IPS-NIHi7 (cell line): ENCODE results near the gene CTSZ.

Experiments
- DNase-seq: peaks from one replicate; pipeline ENCODE4 v3.0.0; 2012; ENCODE audit warnings: mixed read lengths; ENCODE audit errors: extremely low spot score

CTSZ gene

DNA sequence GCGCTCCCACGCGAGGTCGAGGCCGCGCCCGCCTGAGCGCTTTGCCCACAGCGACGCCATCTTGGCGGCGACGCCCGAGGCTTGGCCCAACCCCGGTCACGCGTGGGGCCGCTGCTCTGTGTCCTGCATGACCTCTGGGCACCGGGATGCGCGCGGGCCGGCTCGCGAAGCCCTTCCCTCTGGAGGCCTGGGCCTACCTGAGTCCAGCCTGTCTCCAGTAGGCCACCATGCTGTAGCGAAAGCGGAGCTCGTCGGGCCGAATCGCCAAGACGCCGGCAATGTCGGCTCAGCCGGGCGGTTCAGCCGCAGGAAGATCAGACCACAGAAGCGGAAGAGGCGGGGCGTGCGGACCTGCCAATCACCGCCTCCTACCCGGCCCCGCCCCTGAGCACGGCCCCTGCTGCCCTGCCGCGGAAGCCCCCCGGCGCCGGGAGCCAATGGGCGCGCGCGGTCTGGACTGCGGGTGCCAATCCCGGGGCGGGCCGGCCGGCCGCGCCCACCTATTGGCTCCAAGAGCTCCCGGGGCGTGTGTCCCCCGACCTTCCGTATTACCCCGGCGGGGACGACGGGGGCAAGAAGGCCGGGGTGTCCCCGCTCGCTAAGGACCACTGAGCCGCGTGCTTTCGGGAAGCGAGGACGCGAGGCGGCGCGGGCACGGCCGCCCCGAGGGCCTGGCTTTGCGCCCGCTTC, 25.1 kb upstream of the CTSZ start, which contains the start of gene ATP5F1E:
ATP5F1E (minus strand) TSS at position 313 of the 690 bp plus-strand sequence; CDS start at position 229, 84 bp downstream.
- peak; percentile 99 for DNase-seq

DNA sequence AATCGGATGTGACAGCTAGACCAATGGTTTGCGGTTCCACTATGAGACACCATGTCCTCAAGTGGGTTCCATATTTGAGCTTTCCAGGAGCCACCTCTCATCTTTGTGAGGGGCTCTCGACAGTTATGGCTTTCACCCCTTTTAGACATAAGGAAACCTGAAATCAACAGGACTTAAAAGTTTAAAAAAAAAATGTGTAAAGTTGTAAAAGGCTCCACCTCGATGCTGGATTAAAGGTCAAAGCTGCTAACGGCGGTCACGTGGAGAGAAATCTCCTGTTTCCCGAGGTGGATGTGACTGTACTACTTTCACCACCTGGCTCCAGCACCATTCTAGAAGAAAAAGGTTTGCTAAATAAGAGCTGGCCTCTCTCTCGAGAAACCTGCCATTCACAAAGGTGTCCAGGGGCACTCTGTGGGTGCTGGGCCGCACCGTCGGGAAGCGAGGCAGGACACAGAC, 24.5 kb upstream of the CTSZ start:
- no peak for DNase-seq

DNA sequence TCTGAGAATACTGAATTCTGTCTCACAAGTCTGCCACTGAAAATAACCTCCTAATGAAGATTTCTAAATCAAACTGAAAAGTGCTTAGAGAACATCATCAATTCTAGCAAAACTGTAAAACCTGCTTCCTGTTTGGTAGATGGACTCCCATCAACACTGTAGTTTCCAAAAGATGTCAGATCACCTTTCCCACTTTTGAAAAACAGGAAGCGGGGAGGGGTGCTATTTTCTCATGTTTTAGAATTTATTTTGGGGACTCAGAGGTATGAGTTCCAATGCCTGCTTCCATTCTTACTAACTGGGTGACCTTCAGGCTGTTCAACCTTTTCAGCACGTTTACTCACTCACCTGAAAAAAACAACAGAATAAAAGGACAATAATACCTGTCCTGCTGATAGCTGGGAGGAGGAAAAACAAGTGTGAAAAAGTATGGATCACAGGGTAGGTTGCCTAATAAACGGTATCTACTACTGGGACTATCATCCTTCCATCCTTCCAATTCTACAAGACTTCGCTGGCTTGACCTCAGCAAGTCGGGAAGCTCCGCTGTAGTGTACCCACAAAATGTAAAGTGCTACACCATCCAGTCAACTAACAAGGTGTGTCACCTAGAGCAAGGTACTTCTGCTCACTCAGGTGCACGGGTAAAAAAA, 24.0 kb upstream of the CTSZ start:
- no peak for DNase-seq

DNA sequence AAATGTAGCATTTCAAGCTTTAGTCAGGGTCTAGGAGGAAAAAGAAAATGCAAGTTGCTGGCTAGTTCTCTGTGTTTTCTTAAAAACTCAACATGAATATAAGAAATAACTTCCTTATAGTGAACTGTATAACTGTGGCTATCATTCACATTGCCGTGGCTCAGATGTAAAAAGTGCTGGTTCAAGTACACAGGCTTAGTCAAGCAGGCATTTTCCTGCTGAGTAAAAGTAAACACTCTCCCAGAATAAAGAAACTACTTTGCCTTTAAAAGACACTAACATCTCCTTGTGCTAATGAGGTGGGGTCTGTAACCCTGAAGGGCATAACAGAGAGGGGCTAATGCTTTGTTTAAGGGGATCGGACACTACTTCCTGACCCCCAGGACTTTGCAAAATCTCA, 21.8 kb upstream of the CTSZ start:
- DNase-seq: no peak

DNA sequence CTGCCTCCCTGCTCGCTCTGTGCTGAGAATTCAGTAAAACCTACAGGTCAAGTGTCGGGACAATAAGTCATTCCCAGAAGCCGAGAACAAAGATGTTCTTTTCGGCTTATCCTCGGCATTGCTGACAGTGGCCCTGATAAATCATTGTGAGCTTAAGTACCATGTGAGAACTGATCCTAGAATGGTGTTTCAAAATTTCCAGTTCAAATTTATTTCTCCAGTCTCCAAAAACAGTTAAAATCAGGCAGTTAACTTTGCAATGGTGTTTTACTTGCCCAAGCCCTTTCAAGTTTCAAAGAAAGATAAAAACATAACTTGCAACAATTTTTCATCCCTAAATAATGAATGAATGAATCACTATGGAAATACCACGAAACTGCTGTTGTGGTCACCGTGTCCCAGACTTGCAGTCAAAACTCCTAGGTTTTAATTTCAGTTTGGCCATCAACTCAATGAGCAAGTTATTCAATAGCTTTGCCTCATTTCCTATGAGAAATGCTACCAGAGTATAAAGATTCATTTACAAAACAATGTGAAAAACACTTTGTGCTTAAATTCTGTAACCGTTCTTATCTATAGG, 20.8 kb upstream of the CTSZ start:
- no peak for DNase-seq

DNA sequence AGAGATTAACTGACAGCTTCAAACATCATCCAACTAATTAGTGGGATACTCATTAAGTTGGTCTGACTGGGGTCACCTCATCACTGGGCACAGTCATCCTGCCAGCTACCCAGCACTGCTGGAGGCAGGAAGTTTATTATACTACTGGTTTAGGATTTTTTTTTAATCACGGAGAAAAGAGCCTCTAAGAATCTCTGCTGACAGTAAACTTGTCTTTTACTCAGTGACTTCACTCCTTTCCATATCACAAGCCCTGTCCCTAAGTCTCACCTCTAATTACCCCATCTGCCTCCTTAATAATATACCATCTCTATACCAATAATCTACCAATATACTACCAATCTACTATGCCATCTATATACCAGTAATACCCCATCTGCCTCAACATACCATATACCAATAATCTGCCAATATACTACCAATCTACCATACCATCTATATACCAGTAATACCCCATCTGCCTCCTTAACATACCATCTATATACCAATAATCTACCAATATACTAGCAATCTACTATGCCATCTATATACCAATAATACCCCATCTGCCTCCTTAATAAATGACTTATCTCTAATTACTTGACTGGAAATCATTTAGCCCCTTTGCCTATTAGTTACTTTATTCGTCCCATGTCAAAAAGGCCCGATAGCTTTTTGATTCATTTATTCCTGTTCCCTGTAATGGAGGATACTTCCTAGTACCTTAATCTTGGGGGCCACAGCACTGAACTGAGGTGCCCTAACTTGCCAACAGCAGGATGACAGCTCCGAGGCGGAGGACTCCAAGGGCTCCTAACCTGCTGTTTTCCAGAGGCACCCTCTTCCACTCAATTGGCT, 20.1 kb upstream of the CTSZ start:
- no peak for DNase-seq

DNA sequence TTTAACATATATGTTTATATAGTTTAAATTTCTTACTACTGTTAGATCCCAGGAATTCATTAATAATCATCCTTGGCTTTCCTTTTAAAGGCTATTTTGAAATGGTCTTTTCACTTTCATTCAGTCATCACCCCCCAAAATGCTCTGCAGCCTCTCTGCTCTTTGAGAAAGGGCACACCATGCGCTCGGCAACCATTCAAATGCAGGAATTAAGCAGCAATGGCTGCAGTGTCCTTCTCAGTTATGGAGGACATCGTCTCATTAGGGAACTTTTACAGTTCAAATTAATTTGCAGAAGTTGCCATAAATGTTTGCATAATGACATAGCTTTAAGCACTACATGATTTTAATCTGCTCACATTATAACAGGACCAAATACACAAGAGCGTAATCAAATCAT, 18.5 kb upstream of the CTSZ start:
- DNase-seq: no peak

DNA sequence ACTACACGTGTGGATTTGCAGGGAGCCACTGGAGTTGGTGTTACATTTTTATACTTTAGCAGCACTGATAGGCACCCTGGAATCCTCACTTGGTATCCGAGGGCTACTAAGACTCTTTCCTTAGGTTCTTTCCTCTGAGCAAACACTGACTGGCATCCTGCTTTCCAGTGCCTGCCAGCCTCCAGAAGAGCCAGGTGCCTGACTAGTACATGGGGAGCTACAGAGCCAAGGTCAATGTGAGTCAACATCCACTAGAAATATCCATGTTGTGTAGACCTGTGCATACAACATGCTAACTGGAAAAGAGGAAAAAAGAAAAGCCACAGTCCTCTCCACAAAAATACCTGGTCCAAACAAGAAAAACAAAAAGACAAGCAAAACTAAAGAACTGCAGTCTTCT, 18.0 kb upstream of the CTSZ start:
- no peak for DNase-seq

DNA sequence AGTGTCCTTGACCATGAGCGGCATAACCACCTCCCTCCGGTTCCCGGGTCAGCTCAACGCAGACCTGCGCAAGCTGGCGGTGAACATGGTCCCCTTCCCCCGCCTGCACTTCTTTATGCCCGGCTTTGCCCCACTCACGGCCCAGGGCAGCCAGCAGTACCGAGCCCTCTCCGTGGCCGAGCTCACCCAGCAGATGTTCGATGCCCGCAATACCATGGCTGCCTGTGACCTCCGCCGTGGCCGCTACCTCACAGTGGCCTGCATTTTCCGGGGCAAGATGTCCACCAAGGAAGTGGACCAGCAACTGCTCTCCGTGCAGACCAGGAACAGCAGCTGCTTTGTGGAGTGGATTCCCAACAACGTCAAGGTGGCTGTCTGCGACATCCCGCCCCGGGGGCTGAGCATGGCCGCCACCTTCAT, 17.1 kb upstream of the CTSZ start:
- DNase-seq: no peak

DNA sequence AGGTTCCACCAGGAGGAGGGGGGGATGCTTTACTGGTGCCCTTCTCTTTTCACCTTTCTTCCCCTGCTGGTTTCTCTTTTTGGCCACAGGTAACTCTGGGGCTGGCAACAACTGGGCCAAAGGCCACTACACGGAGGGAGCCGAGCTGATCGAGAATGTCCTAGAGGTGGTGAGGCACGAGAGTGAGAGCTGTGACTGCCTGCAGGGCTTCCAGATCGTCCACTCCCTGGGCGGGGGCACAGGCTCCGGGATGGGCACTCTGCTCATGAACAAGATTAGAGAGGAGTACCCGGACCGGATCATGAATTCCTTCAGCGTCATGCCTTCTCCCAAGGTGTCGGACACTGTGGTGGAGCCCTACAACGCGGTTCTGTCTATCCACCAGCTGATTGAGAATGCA, 16.6 kb upstream of the CTSZ start:
- no peak for DNase-seq

DNA sequence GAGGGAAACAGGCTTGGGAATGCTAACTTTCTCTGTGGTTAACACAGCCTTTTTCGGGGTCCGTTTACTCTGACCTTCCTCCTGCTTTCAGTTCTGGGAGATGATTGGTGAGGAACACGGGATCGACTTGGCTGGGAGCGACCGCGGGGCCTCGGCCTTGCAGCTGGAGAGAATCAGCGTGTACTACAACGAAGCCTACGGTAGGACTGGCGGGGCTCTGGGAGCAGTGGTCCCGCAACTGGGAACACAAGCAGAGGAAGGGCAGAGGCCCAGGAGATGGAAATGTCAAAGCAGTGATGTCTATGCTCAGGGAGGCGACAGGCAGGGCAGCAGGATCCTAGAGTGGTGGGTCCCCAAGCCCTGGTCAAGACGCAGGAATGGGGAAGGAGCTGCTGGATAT, 15.7 kb upstream of the CTSZ start:
- no peak for DNase-seq

DNA sequence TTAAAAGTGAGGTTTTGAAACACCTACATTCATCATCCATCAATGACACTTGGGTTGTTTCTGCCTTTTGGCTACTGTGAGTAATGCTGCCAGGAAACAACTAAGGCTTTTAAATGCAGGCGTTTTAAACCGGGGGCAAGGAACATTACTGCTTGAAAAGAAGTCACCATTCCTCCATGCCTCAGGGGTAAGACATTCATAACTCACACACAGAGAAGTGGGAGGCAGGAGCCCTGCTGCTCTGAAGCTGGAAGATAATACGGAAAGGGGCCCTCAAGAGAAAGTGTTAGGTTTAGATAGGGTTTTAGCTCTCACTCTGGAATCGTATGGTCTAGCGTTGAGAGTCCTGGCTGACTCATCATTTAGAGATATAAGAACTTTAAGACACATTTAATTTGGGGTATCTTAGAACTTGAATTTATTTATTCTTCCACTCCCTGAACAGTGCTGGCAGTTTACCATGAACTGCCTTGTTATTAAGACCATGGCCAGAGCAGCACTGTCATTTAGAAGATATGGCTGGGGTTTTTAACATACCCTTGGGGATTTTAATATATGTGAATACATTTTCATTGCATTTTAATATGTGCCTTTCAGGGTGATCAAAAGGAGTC, 14.0 kb upstream of the CTSZ start:
- no peak for DNase-seq

DNA sequence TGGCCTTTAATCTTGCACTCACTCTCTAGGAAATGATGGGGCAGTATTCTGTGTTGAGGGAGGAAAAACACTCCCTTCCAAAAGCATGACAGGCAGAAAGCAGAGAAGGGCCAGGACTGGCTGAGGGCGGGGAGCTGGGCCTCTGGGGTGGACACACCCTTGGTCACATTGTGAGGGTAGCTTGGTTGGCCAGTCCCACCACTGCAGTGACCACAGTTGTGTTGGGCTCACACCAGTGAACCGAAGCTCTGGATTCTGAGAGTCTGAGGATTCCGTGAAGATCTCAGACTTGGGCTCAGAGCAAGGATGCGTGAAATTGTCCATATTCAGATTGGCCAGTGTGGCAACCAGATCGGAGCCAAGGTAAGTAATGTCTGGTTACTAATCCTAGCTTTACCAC, 12.2 kb upstream of the CTSZ start, which contains the start of gene TUBB1:
TUBB1 (plus strand) TSS at position 213 of the 400 bp plus-strand sequence; CDS start at position 307, 94 bp downstream.
- DNase-seq: peak; percentile 2

DNA sequence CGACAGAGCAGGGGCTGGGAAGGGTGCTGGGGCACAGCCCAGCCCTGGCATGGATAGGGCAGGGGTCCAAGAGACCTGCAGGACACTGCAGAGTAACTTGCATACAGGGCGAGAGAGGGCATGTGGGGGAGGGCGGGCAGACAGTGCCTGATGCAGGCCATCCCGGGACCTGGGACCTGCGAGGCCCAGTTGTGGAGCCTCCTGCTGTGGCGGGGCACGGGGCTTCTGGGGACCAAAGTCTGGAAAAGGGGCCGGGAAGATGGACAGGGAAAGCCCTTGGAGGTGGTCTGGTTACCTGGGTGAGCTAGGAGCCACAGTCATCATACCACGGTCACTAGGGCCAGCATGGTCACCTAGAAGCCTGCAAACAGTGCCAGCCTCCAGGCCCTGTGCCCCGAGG, 11.8 kb upstream of the CTSZ start:
- DNase-seq: peak; percentile 4

DNA sequence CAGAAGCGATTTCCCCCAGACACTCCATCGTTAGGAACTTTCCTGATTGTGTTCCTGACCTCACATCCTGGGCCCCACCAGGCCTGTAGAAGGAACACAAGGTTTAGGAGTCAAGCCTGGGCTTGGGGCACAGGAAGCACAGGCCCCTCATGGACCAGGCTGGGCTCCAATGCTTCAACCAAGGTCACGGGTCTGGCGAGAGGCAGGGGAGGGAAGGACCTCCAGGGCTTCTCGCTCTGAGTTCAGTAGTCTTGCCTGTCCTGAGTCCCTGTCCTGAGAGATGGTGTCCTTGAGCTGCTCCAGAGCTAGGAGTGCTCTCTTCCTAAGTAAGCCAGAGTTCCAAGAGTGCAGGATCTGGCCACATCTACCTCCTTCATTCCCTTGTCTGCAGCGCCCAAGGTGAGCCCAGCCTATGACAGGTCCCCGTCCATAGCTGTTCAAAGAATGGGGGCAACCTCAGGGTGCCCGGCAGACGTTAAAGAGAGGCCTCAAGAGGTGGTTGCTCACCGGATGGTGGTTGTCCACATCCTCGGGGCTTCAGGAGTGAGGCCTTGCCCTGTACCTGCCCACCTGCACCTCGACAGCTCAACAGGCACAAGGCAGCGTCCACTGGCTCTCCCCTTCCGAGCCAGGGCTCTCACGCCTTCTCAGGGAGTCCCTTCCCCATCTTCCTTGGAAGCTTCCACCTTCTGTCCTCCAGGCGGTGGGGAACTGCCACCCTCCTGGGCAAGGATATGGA, 10.6 kb upstream of the CTSZ start:
- DNase-seq: peak; percentile 1

DNA sequence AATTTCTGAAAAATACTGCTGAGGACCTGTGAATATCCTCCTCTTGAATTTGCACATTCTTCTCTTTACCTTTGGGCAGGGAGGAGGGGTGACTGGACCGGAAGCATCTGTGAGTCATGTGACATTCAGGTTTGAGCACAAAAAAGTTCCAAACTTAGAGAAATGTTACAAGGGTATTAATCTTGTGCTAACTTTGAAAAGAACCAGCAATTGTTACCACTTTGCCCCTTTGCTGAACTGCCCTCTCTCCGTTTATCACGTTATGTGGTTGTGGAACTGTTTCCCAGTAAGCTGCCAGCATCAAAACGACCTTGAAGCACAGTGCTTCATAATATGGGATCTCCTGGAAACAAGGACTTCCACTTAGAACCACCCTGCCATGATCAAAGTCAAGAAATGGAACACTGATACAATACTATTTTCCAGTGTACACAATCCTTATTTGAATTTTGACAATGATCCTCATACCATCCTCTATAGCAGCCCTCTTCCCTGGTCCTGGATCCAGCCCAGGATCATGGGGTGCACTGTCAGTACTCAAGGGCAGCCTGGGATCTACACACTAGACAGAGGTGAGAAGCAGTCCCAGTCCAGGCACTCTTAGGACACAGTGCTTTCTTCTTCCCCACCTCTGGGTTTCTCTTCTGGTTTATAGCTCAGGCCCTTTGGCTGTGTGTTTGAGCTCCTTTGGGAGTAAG, 9.9 kb upstream of the CTSZ start:
- no peak for DNase-seq

DNA sequence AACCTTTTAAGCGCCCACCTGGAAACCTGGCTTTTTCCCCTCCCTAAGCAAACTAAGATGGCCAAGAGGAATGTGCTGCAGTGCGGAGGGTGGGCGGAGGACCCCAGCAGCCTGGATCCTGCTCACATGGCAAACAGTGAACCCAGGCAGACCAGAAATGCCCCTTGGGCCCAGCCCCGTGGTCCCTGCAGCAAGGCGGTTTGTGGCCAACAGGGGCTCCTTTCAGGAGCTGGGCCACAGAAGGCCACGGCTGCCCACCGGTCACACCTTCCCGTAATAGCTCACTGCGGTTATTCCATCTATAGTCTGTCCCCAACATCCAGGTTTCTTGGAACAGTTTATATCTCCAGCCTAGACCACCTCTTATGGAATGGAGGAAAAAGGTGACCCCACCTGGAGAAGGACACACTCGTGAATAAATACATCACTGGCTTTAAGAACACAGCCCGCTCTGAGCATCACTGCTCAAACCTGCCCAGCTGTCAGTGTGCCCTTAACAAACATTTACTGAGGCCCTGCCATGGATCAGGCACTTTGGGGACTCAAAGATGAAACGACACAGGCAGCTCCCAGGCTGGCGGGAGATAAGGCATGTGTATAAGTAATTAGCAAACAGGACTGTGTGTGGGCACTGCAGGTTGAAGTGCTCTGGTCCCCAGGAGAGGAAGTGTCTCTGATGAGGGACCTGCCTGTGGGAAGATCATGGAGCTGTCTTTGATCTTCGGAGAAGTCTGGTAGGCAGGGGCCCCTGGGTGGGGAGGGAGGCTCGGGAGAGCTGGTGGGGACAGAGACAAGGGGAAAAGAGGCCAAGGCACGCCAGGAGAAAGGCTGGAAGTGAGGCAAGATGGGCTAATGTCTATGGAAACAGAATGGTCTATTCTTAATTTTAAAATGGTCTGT, 9.0 kb upstream of the CTSZ start:
- peak; percentile 3 for DNase-seq

DNA sequence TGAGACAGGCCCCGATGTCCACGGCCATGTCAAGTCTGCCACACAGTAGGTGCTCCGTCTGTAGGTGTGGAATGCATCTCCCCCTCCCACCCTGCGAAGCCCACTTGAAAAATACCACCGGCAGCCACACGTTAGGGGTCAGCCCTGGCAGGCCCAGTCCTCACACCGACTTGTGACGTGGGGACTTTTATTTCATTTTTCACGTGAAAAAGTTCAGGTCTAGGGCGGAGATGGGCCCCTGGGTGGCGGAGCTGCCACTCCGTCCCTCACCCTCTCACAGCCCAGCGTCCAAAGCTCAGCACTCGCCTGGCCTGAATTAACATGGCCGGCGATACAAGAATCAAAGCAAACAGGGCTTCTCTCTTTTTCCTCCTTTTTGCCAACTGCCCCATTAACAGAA, 8.4 kb upstream of the CTSZ start:
- DNase-seq: peak; percentile 1

DNA sequence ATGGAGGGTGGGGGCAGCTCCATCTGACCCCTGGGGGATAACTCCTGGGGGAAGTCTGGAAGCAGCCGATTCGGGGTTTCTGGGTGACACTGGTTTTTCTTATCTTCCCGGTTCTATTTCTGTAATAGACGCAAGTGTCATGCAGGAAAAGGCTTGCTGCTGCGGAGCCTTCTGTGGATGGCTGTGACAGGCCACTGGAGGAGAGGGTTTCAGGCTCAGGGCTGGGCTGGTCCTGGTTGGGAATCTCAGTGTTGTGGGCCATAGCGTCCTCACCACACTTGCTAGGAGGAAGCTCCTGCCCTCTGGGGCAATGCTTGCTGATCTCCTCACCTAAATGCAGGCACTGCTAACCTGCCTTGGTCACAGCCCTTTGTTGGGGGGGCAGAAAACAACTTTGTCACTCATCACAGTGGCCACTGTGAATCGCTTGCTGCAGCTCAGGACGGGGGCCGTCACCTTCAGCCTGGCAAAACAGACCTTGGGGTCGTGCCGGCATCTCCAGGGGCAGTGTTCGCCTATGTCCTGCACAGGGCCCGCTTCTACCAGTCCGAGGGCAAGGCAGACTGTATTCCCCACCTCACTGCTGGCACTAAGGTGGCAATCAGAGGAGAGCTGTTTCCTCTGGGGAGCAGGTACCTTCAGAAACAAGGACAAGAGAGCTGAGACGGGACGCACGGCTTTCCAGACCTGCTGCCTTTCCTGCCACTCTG, 7.8 kb upstream of the CTSZ start:
- no peak for DNase-seq
